GM18951 (cell line): ENCODE measurements around the gene PCDHA10.
"Not testable (repeated sequence)": the region's sequence is repeated elsewhere in the genome, so short reads cannot be mapped to it uniquely, and the experiment has no call there.

ENCODE experiments used
- POLR2A ChIP-seq: IDR thresholded peaks from 4 replicates; pipeline ENCODE4 v1.6.1; 2011; ENCODE audit warnings: mild to moderate bottlenecking; ENCODE audit not compliant: insufficient read length, insufficient read depth; ENCODE audit errors: extremely low read depth
- in situ Hi-C: fragments of 300-500 bp; cut with MboI; formaldehyde crosslinking; loops from one replicate; pipeline ENCODE4 v1.12.0; 2022; ENCODE audit warnings: low sequenced_read_pairs, mixed read lengths, inconsistent platforms; ENCODE audit not compliant: unreplicated experiment

Gene PCDHA10

DNA sequence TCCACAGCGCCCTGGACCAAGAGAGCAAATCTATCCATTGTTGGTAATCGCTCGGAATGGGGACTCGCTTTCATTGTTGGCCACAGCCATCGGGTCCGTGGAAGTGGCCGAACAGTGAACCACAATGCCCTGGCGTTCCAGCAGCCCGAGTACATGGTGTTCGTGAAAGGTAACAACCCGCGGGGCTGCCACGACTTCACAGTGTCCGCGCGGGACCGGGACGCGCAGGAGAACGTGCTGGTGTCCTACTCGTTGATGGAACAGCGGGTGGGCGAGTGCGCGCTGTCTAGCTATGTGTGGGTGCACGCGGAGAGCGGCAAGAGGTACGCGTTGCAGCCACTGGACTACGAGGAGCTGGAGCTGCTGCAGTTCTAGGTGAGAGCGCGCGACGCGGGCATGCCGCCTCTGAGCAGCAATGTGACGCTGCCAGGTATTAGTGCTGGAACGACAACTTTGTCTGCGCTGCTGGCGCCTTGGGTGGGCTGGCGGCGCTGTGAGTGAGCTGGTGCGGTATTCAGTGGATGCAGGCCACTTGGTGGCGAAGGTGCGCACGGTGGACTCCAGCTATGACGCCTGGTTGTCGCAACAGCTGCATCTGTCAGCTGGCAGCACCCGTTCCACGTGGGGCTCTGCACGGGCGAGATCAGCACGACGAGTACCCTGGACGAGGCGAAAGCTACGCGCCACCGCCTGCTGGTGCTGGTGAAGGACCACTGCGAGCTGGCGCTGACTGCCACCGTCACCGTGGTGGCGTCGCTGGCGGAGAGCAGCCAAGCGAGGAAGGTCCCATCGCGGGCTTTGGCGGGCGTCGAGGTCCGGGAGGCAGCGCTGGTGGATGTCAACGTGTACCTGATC, 7.0 kb downstream of the PCDHA10 start:
- no peak for TF ChIP-seq POLR2A
- in situ Hi-C loops, result no loop called here

- no peak for TF ChIP-seq POLR2A
- in situ Hi-C loops, result no loop called here
Measured at GRCh38 chr5:140868721-140869554, 13.2 kb downstream of the PCDHA10 start, which contains the start of gene PCDHA11. PCDHA11 (plus strand) TSS chr5:140868957; CDS start chr5:140869104, 147 bp downstream.

DNA sequence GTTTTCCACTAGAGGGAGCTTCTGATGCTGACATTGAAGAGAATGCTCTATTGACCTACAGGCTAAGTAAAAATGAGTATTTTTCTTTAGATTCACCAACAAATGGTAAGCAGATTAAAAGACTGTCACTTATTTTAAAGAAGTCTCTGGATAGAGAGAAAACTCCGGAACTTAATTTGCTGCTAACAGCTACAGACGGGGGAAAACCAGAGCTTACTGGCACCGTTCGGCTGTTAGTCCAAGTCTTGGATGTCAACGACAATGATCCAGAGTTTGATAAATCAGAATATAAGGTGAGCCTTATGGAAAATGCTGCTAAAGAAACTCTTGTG, 13.8 kb downstream of the PCDHA10 start:
- in situ Hi-C loops, result no loop called here
- no peak for TF ChIP-seq POLR2A

GRCh38 chr5:140870221-140871201, 14.8 kb downstream of the PCDHA10 start:
- no peak for TF ChIP-seq POLR2A
- in situ Hi-C loops, result no loop called here

GRCh38 chr5:140875085-140876065, 19.7 kb downstream of the PCDHA10 start, which contains the start of gene PCDHA12:
PCDHA12 (plus strand) TSS chr5:140875308; CDS start chr5:140875473, 165 bp downstream.
- in situ Hi-C loops, result no loop called here
- no peak for TF ChIP-seq POLR2A

- in situ Hi-C loops, result not testable (repeated sequence)
Measured at GRCh38 chr5:140876541-140877261, 21.0 kb downstream of the PCDHA10 start.

GRCh38 chr5:140877262-140877581, 21.5 kb downstream of the PCDHA10 start:
- TF ChIP-seq POLR2A, result no peak
- in situ Hi-C loops, result no loop called here

DNA sequence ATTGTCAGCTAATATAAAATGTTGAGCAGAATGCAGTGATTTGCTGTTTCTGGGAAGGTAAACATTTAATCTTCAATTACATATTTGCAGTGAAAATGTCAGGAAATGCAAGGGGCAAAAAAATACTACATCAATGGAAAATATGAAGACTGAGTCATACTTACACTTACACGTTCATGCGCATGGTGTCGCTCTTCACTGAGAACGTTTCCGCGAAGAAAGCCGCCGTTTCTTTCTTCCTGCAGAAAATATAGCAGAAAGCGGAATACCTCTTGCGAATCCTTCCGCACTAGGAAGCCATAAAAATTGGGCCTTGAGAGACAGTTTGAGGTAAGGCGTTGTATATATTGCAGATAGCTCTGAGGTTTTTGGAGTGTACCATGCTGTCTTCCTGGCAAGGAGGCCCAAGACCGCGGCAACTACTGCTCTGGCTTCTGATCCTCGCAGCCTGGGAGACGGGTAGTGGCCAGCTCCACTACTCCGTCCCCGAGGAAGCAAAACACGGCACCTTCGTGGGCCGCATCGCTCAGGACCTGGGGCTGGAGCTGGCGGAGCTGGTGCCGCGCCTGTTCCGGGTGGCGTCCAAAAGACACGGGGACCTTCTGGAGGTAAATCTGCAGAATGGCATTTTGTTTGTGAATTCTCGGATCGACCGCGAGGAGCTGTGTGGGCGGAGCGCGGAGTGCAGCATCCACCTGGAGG, 26.3 kb downstream of the PCDHA10 start, which contains the start of gene PCDHA13:
PCDHA13 (plus strand) TSS at position 236 of the 702 bp plus-strand sequence; CDS start at position 381, 145 bp downstream.
- TF ChIP-seq POLR2A, result no peak
- in situ Hi-C loops, result no loop called here

DNA sequence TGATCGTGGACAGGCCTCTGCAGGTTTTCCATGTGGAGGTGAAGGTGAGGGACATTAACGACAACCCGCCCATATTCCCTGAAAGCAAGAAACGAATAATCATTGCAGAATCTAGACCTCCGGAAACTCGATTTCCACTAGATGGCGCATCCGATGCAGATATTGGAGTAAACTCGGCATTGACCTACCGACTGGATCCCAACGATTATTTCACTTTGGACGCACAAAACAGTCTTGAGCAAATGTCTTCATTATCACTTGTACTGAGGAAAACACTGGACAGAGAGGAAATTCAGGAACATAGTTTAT, 26.8 kb downstream of the PCDHA10 start:
- in situ Hi-C loops, result no loop called here
- TF ChIP-seq POLR2A, result no peak

DNA sequence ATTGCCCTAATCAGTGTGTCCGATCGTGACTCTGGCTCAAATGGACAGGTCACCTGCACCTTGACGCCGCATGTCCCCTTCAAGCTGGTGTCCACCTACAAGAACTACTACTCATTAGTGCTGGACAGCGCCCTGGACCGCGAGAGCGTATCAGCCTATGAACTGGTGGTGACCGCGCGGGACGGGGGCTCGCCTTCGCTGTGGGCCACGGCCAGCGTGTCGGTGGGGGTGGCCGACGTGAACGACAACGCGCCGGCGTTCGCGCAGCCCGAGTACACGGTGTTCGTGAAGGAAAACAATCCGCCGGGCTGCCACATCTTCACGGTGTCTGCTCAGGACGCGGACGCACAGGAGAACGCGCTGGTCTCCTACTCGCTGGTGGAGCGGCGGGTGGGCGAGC, 27.7 kb downstream of the PCDHA10 start:
- in situ Hi-C loops, result no loop called here

More for the DNA sequence above, 27.7 kb downstream of the PCDHA10 start:
- no peak for TF ChIP-seq POLR2A
